AG09309 (cell line): ENCODE data around the gene TTC28.
"Not testable (repeated sequence)": the region's sequence is repeated elsewhere in the genome, so short reads cannot be mapped to it uniquely, and the experiment has no call there.

Experiments
- DNase-seq: peaks from one replicate; pipeline ENCODE4 v3.0.0-alpha.2; 2010; ENCODE audit warnings: low read depth
- H3K4me3 ChIP-seq: 2 replicates; pipeline ENCODE4 v1.5.1; 2011; ENCODE audit warnings: mild to moderate bottlenecking, low read depth, low read length, moderate library complexity; ENCODE audit not compliant: control insufficient read depth
- TF ChIP-seq, protein P1 (sequence below): IDR thresholded peaks from 2 replicates; pipeline ENCODE4 v1.5.1; 2011; ENCODE audit warnings: mild to moderate bottlenecking, low read depth, low read length, inconsistent platforms; ENCODE audit not compliant: insufficient read depth, control insufficient read depth; ENCODE audit errors: missing control alignments

Gene TTC28

DNA sequence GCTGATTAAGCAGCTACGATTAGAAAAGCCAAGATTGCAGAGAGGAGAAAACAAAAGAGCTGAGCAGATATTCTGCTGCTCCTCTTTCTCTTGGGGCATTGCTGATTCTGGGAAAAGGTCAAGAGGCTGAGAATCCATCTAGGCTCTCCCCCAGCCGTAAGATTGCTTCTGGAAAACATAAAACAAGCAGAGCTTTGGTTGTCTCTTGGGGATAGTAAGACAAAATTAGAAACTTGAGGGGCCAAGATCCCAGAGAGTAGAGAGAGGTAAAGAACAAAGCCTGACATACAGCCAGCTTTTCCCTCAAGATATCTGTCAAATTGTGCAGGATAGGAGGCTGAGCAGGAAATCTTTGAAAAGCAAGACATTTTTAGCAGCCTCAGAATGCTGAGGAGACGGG lies 158.2 kb downstream of the TTC28 start:
- H3K4me3 ChIP-seq, result no peak overlapping the region
- no peak for DNase-seq
- TF ChIP-seq, protein P1, sequence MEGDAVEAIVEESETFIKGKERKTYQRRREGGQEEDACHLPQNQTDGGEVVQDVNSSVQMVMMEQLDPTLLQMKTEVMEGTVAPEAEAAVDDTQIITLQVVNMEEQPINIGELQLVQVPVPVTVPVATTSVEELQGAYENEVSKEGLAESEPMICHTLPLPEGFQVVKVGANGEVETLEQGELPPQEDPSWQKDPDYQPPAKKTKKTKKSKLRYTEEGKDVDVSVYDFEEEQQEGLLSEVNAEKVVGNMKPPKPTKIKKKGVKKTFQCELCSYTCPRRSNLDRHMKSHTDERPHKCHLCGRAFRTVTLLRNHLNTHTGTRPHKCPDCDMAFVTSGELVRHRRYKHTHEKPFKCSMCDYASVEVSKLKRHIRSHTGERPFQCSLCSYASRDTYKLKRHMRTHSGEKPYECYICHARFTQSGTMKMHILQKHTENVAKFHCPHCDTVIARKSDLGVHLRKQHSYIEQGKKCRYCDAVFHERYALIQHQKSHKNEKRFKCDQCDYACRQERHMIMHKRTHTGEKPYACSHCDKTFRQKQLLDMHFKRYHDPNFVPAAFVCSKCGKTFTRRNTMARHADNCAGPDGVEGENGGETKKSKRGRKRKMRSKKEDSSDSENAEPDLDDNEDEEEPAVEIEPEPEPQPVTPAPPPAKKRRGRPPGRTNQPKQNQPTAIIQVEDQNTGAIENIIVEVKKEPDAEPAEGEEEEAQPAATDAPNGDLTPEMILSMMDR, result no peak

DNA sequence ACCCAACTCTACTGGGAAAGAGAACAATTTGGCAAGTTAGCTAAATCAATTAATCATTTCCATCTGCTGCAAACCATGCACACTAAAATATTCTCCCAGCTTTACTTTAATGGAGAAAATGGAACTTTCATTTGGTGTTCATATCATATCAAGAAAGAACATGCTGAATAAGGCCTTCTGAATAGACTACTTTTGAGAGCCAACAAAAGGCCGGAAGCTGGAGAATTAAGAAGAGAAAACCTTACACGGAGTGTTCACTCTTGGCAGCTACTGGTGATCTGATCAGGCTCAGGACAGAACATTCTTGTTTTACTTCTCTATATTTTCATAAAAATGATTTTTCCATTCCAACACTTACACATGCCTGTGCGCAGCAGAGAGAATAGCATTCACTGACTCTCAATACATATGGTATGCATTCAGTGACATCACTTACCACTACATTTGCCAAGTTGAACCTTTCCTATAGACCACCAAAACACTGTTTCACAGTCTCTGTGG lies 165.3 kb downstream of the TTC28 start:
- DNase-seq, result no peak
- H3K4me3 ChIP-seq, result no peak overlapping the region
- TF ChIP-seq, protein P1, result no peak

DNA sequence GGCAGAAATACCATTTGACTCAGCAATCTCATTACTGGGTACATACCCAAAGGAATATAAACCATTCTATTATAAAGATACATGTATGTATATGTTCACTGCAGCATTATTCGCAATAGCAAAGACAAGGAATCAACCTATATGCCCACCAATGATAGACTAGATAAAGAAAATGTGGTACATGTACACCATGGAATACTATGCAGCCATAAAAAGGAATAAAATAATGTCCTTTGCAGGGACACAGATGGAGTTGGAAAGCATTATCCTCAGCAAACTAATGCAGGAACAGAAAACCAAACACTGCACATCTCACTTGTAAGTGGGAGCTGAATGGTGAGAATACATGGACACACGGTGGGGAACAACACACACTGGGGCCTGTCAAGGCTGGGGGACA lies 167.3 kb downstream of the TTC28 start:
- not testable (repeated sequence) for H3K4me3 ChIP-seq, DNase-seq

DNA sequence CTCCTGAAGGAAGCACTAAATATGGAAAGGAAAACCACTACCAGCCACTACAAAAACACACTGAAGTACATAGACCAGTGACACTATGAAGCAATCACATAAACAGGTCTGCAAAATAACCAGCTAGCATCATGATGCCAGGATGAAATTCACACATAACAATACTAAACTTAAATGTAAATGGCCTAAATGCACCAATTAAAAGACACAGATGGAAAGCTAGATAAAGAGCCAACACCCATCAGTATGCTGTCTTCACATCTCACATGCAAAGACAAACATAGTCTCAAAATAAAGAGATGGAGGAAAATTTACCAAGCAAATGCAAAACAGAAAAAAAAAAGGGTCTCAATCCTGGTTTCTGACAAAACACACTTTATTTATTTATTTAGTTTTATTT lies 171.7 kb downstream of the TTC28 start:
- H3K4me3 ChIP-seq, result no peak overlapping the region
- no peak for DNase-seq
- TF ChIP-seq, protein P1, result no peak

DNA sequence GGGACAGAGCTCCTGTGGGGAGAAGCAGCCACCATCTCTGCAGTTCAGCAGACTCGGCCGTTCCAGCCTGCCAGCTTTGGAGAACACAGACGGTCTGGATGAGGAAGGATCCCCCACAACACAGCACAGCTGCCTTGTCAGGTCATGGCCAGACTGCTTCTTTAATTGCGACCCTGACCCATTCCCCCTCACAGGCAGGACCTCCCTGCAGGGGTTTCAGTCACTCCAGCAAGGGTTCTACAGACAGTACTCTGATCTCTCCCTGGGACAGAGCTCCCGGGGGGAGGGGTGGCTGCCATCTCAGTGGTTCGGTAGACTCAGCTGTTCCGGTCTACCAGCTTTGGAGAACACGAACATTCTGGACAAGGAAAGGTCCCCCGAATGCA lies 173.5 kb downstream of the TTC28 start:
- no peak overlapping the region for H3K4me3 ChIP-seq
- TF ChIP-seq, protein P1, result no peak
- no peak for DNase-seq

DNA sequence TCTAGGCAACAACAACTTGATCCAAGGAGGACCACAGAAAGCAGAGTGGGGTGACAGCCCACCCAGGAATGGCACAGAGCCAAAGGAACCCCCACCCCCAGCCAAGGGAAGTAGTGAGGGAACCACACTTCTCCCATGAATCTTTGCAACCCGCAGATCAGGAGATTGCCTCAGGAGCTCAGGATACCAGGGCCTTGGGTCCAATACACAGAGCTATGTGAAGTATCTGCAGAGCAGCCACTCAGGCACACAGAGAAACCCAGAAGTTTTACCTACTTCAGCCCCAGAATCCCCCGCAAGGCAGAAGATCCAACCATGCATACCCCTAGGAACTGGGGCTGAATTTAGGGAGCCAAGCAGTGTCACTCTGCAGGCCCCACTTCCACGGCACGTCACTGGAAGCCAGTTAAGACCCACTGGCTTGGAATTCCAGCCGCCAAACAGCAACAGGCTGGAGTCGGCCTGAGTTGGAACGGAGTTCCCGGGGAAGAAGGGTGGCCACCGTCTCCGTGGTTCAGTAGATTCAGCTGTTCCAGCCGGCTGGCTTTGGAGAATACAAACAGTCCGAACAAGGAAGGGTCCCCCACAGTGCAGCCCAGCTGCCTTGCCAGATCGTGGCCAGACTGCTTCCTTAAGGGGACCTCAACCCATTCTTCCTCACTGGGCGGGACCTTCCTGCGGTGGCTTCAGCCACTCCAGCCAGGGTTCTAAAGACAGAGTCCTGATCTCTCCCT lies 174.1 kb downstream of the TTC28 start:
- TF ChIP-seq, protein P1, result no peak
- H3K4me3 ChIP-seq, result no peak overlapping the region
- DNase-seq, result no peak

DNA sequence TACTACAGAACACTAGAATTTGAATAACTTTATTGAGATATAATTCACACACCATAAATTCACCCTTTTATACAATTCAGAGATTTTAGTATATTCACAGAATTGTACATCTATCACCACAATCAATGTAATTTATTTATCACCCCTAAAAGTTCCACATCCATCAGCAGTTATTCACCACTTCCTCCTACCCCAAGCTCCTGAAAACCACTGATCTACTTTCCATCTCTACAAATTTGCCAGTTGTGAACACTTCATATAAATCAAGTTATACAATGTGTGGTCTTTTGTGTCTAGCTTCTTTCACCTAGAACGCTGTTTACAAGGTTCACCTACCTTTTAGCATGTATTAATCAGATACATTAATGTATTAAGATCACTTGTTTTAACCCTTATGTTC lies 179.6 kb downstream of the TTC28 start:
- no peak for DNase-seq
- TF ChIP-seq, protein P1, result no peak
- H3K4me3 ChIP-seq, result no peak overlapping the region
